Ovary (tissue), 9 donors: ENCODE data around the gene SPRY4. TPM values are rescaled to one million over a fixed set of nuclear protein-coding genes. Genes with fewer than 3 reads are reported as not detected.
"Not testable (repeated sequence)": the region's sequence is repeated elsewhere in the genome, so short reads cannot be mapped to it uniquely, and the experiment has no call there.

ENCODE experiments used
- DNase-seq, 5 donors: peaks; one replicate each; pipeline ENCODE4 v3.0.0-alpha.2; 2019 to 2020
- H3K27ac ChIP-seq, 2 donors: fragments of 200-600 bp; one replicate each; pipeline versions ENCODE4 v1.5.1 to v1.8.0; 2019 to 2022
- H3K27me3 ChIP-seq: fragments of 200-600 bp; one replicate; pipeline ENCODE4 v1.8.0; 2022
- H3K36me3 ChIP-seq: fragments of 200-600 bp; sonication (generic); one replicate; pipeline ENCODE4 v1.5.1; 2019
- H3K4me1 ChIP-seq: one replicate; pipeline ENCODE4 v1.8.1; 2013; ENCODE audit warnings: mild to moderate bottlenecking, moderate library complexity; ENCODE audit not compliant: insufficient read depth
- H3K4me3 ChIP-seq: fragments of 200-600 bp; sonication (generic); one replicate; pipeline ENCODE4 v1.5.1; 2017
- H3K9me3 ChIP-seq, 2 donors: fragments of 200-600 bp in 1 of 2; sonication (generic) in 1 of 2; one replicate each; pipeline versions ENCODE4 v1.5.1 to v1.8.1; 2013 to 2019; ENCODE audit warnings: mild to moderate bottlenecking in 1 of 2, moderate library complexity in 1 of 2
- EP300 ChIP-seq: sonication (generic); formaldehyde crosslinking; IDR thresholded peaks from one replicate; pipeline ENCODE4 v1.6.1; 2017; ENCODE audit warnings: antibody characterized with exemption
- POLR2A ChIP-seq: fragments of 450-650 bp; IDR thresholded peaks from one replicate; pipeline ENCODE4 v1.6.1; 2017; ENCODE audit warnings: antibody characterized with exemption, mild to moderate bottlenecking, moderate library complexity
- WGBS, 3 donors: extraction: QIAGEN DNeasy Blood & Tissue Kit in 1 of 3; methylation state at CpG; one replicate each; pipeline versions ENCODE4 v1.1.5 to v1.1.7; 2013 to 2017; 5-methylcytosine and 5-hydroxymethylcytosine counted together
- intact Hi-C, 4 donors: fragments of 100-400 bp; cut with DNase I; formaldehyde crosslinking; loops; one replicate each; pipeline versions ENCODE4 v1.11.0 to v1.15.1; 2022 to 2023
- polyA plus RNA-seq, 2 donors: library from polyadenylated mRNA; stranded (reverse); fragments of 200-250 nt in 1 of 2; fragments of 350-450 nt in 1 of 2; fragmentation: Illumina TruSeq in 1 of 2; extraction: RNeasy Lipid Tissue Mini Kit (QIAGEN cat#74804) in 1 of 2; gene quantifications; one replicate each; pipeline ENCODE4 v1.2.3, GENCODE V29; 2013 to 2014
- total RNA-seq, 7 donors: library from RNA; depleted of rRNA in 2 of 7; stranded (reverse); fragments of >200 nt in 2 of 7; fragmentation: NEBNext Ultra II Directional in 3 of 7; extraction: Animal tissue kit (Norgen Biotek cat#: 25700) in 3 of 7; gene quantifications; one replicate each; pipeline versions ENCODE4 v1.1.0 to v1.2.4, GENCODE V29; 2016 to 2023
- TF ChIP-seq, protein P1 (sequence below), 3 donors: fragments of 450-650 bp in 2 of 3; fragments of 200-600 bp in 1 of 3; IDR thresholded peaks; one replicate each; pipeline versions ENCODE4 v1.5.1 to v1.8.0; 2016 to 2022; ENCODE audit warnings: antibody characterized with exemption in 3 of 3, mild to moderate bottlenecking in 1 of 3
- donor health status: DM: no; HTN: no; CAD: no; lungs with moderate emphysema.
- donor health status: DM: no; HTN: no; CAD: no.
- donor health status: Bipolar disorder and iron deficiency.
- donor health status: DM: yes; HTN: yes; CAD: no.
- donor health status: DM: no; HTN: no; CAD: no.
- donor health status: DM: yes; HTN: yes; CAD: no.

The SPRY4 gene
- total and polyA plus RNA-seq, 9 donors: 1.9 to 15.9 (median 5.5) TPM

DNA sequence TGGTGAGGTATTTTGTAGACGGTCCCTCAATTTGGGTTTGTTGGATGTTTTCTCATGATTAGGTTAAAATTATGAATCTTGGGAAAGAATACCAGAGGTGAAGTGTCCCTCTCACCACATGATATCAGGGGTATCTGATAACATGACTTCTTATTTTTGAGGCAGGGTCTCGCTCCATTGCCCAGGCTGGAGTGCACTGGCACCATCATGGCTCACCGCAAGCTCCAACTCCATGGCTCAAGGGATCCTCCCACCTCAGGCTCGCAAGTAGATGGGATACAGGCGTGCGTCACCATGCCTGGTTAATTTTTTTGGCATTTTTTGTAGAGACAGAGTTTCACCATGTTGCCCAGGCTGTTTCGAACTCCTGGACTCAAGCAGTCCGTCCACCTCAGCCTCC lies 24.1 kb downstream of the SPRY4 start:
- Histone ChIP-seq H3K27ac (no peak overlapping the region), H3K4me1 (no peaks in the 10 kb centered on the region), H3K27me3 (no peaks in the 10 kb centered on the region), H3K36me3 (no peaks in the 10 kb centered on the region), H3K9me3 (no peaks in the 10 kb centered on the region), H3K4me3 (no peak overlapping the region)
- WGBS, 3 donors: 91 to 93% (median 93%) methylated on average over 8 of the region's 8 CpGs
- intact Hi-C loops: no loop called here
- no peak for DNase-seq
- TF ChIP-seq POLR2A (no peak), EP300 (no peak)
- TF ChIP-seq, protein P1, sequence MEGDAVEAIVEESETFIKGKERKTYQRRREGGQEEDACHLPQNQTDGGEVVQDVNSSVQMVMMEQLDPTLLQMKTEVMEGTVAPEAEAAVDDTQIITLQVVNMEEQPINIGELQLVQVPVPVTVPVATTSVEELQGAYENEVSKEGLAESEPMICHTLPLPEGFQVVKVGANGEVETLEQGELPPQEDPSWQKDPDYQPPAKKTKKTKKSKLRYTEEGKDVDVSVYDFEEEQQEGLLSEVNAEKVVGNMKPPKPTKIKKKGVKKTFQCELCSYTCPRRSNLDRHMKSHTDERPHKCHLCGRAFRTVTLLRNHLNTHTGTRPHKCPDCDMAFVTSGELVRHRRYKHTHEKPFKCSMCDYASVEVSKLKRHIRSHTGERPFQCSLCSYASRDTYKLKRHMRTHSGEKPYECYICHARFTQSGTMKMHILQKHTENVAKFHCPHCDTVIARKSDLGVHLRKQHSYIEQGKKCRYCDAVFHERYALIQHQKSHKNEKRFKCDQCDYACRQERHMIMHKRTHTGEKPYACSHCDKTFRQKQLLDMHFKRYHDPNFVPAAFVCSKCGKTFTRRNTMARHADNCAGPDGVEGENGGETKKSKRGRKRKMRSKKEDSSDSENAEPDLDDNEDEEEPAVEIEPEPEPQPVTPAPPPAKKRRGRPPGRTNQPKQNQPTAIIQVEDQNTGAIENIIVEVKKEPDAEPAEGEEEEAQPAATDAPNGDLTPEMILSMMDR (IDR thresholded peaks at IDR 0.05): no peak

DNA sequence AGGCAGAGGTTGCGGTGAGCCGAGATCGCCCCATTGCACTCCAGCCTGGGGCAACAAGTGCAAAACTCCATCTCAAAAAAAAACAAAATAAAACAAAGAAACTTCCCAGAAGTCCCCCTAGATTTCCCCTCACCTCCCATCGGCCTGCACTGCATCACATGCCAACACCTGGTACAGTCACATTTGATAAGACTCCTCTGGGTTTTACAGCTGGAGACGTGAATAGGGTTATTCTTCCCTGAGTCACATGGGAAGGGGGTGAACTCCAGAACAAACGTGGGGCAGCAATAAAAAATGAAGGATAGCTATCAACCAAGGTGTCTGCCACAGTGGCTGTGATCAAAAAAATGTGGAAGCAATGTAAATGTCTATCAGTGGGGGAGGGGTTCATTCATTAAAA lies 26.0 kb downstream of the SPRY4 start:
- H3K27me3 ChIP-seq: no peaks in the 10 kb centered on the region
- no peak for TF ChIP-seq POLR2A
- TF ChIP-seq EP300: no peak
- TF ChIP-seq, protein P1 (IDR thresholded peaks at IDR 0.05): no peak
- 83 to 85% (median 84%) methylated on average over 6 of the region's 6 CpGs for whole genome bisulfite sequencing, 3 donors
- no peak for DNase-seq
- H3K36me3 ChIP-seq: no peaks in the 10 kb centered on the region
- intact Hi-C loops: no loop called here
- no peaks in the 10 kb centered on the region for H3K4me1 ChIP-seq
- H3K4me3 ChIP-seq: no peak overlapping the region
- H3K27ac ChIP-seq: no peak overlapping the region
- no peaks in the 10 kb centered on the region for H3K9me3 ChIP-seq

GRCh38 chr5:142297786-142298185 lies 27.0 kb downstream of the SPRY4 start:
- DNase-seq, H3K9me3 ChIP-seq, intact Hi-C loops, H3K27me3 ChIP-seq, H3K4me1 ChIP-seq, H3K27ac ChIP-seq, H3K4me3 ChIP-seq, H3K36me3 ChIP-seq: not testable (repeated sequence)
- WGBS, 3 donors: 96 to 99% (median 97%) methylated on average over 5 of the region's 5 CpGs

DNA sequence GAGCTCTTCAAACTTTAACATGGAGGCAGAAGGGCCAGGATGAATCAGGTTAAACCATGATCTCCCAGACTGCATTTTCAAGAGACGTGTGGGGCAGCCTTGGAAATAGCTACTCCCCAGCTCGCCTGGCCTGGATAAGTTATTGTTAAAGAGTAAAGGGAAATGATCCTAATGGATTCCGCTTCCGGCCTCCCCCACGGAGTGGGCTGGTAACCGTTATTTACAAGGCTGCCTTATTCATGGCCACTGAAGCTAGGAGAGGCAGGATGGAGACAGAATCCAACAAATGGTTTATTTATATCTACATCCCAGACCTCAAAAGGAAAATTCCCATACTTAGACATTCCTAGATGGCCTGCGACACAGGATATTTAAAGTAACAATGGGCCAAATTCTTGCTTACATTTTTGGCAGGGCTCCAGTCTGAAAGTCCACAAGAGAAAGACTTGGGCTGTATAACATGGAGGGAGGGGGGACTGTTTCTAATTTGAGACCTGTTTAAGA lies 27.9 kb downstream of the SPRY4 start:
- no peaks in the 10 kb centered on the region for H3K27me3 ChIP-seq
- H3K4me3 ChIP-seq: no peak overlapping the region
- TF ChIP-seq EP300 (no peak), POLR2A (no peak)
- TF ChIP-seq, protein P1 (IDR thresholded peaks at IDR 0.05): no peak
- H3K9me3 ChIP-seq: no peaks in the 10 kb centered on the region
- no peak for DNase-seq
- WGBS, 3 donors: 38 to 41% (median 41%) methylated on average over 7 of the region's 7 CpGs
- H3K27ac ChIP-seq: no peak overlapping the region
- H3K4me1 ChIP-seq: no peaks in the 10 kb centered on the region
- no peaks in the 10 kb centered on the region for H3K36me3 ChIP-seq
- intact Hi-C loops: no loop called here

DNA sequence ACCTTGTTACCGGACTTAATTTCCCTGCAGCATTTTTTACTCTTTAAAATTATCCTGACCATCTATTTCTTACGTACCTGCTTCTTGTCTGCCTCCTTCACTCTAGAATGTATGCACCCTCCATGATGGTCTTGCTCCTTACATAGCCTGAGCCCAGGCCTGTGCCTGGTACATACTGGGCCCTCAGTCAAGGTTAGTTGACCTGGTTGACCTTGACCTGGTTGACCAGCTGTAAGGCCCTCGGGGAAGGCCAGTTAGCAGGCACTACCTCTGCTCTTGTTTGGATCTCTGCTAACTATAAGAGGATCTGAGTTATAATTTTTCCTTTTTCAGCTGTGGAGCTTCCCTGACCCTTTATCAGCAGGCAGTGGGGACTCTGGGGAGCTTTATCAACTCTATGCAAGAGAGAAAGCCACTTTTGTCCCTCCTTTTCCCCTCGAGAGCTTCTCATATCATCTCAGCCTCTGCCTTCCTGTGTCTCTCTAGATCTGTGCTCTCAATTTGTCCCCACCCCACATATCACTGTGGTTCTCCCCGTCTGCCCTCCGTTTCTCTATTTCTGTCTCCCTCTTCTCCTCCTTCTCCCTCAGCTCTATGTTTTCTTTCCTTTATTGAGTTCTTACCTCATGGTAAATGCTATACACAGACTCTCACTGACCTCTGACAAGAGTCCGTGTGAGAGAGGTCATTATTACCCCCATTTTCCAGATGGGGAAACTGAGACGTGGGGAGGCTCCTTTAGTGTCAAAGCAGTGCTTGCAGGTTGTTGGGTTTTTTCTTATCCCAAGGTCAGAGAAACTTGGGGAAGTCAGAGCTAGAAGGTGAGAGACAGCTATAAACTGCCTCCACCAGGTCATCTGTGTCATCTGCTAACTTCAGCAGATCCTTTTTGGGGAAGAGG lies 28.6 kb downstream of the SPRY4 start:
- WGBS, 3 donors: 72 to 79% (median 78%) methylated on average over 8 of the region's 8 CpGs
- Histone ChIP-seq H3K27me3 (no peaks in the 10 kb centered on the region), H3K4me1 (no peaks in the 10 kb centered on the region), H3K4me3 (no peak overlapping the region), H3K27ac (no peak overlapping the region), H3K36me3 (no peaks in the 10 kb centered on the region), H3K9me3 (no peaks in the 10 kb centered on the region)
- intact Hi-C loops: no loop called here
- DNase-seq: no peak
- TF ChIP-seq POLR2A (no peak), EP300 (no peak)
- TF ChIP-seq, protein P1 (IDR thresholded peaks at IDR 0.05): no peak
